Choroid plexus epithelial cell (primary cell): ENCODE measurements around the gene THSD7A.
A peak's percentile ranks its signal among the peaks of the same experiment; 100 is the strongest.

ENCODE experiments used
- DNase-seq: peaks from one replicate; pipeline ENCODE4 v3.0.0-alpha.2; 2010; ENCODE audit warnings: low read depth
- H3K4me3 ChIP-seq: 2 replicates; pipeline ENCODE4 v1.5.1; 2011; ENCODE audit warnings: low read depth, mild to moderate bottlenecking, control low read depth, low read length, moderate library complexity
- TF ChIP-seq, protein P1 (sequence below): conservative IDR thresholded peaks from 2 replicates; pipeline ENCODE4 v1.5.1; 2011; ENCODE audit warnings: low read depth, mild to moderate bottlenecking, control low read depth, inconsistent platforms, low read length, moderate library complexity

The THSD7A gene

DNA sequence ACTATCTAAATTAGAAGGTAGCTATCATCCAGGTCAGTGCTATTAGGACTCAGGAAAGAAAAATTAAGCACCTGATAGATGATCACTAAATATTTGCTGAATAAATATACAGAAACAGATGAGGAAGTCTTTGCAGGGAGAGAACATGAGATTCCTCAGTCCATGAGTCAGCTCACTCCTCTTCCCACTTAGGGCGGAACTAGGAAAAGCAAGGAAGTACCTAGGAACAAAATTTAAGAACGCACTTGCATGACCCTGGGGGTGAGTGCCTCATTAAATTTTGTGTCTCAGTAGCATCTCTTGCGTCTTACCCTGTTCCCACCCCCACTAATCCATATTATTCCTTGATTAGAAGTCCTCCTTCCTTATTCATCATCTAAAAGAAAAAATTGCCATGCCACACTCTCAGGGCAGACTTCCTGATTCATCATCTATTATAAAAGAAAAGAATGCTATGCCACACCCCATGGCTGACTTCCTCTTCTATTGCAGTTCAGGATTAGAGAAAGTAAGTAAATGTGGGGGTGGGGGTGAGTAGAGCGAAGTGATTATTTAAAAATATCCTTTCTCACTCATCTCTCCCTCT, 208.8 kb downstream of the THSD7A start:
- TF ChIP-seq, protein P1, sequence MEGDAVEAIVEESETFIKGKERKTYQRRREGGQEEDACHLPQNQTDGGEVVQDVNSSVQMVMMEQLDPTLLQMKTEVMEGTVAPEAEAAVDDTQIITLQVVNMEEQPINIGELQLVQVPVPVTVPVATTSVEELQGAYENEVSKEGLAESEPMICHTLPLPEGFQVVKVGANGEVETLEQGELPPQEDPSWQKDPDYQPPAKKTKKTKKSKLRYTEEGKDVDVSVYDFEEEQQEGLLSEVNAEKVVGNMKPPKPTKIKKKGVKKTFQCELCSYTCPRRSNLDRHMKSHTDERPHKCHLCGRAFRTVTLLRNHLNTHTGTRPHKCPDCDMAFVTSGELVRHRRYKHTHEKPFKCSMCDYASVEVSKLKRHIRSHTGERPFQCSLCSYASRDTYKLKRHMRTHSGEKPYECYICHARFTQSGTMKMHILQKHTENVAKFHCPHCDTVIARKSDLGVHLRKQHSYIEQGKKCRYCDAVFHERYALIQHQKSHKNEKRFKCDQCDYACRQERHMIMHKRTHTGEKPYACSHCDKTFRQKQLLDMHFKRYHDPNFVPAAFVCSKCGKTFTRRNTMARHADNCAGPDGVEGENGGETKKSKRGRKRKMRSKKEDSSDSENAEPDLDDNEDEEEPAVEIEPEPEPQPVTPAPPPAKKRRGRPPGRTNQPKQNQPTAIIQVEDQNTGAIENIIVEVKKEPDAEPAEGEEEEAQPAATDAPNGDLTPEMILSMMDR = no peak
- H3K4me3 ChIP-seq = no peak overlapping the region
- DNase-seq = peak; percentile 12

DNA sequence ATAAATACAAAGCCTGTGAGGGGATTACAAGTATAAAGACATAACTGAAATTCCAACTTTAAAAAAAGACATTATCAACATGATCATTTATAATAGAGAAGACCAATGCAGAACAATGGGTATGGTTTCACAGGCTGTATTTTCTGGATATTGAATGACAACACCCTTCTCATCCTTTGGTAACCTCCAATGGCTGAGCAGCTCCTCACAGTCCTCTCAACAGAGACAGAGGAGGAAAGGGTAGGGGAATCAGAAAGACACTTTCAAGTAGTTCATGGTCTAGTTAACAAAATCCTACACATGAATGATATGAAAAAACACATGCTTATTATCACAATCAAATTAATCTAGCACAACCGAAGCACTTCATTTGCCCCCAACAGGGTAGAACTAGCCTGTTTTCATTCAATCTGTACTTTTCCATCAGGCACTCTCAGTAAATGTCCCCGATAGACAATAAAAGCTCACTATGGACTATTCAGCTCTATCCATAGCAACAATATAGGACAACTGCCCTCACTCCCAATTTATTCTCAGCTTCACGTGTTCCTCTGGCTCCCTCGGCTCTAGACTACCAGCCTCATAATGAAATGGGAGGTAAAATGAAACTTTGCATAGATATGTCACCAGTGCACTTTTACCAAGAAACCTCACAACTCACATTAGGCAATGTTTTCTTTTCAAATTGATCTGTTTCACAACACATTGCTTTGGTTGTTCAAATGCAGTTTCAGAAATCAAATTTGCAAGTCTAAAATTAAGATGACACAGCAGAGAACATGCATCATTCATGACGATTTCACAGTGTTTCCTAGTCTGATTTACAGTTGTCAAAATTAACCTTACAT, 211.4 kb downstream of the THSD7A start:
- no peak for DNase-seq
- TF ChIP-seq, protein P1 = no peak
- H3K4me3 ChIP-seq = no peak overlapping the region

DNA sequence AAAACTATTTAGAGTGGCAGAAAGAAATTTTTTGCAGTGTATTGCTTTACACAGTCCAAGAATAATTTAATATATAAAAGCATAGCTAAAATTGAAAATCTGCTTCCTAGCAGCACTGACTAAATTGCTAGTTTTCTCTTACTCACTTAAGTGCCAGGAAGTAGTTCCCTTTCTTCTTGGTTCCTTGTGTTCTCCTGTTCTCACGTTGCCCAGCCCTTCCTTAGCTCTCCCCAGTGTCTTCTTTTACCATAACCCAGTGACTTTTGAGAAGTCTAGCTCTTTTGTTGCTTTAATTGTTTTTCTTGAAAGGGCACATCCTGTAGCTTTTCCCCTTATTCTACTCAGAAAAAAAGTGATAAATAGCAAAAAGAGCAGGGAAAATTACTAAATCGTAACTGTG, 215.5 kb downstream of the THSD7A start:
- TF ChIP-seq, protein P1 = no peak
- H3K4me3 ChIP-seq = no peak overlapping the region
- DNase-seq = no peak

DNA sequence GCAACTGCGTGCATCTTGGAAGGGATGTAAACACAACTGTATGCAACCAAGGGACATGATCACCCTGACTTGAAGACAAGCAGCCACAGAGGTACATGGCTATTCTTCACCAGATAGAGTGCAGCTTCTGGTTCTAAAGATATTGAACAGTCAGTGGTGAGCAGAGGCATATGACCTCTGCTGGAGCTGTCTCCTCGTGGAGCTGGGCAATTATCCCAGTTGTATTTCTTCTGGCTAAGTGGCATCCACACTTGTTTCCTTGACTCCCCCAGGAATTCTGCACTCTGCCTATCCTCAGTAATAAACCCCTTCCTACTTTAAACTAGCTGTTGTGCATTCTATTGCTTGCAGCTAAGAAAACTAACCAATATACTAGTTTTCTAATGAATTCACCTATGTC, 216.8 kb downstream of the THSD7A start:
- no peak overlapping the region for H3K4me3 ChIP-seq
- DNase-seq = no peak
- TF ChIP-seq, protein P1 = no peak

DNA sequence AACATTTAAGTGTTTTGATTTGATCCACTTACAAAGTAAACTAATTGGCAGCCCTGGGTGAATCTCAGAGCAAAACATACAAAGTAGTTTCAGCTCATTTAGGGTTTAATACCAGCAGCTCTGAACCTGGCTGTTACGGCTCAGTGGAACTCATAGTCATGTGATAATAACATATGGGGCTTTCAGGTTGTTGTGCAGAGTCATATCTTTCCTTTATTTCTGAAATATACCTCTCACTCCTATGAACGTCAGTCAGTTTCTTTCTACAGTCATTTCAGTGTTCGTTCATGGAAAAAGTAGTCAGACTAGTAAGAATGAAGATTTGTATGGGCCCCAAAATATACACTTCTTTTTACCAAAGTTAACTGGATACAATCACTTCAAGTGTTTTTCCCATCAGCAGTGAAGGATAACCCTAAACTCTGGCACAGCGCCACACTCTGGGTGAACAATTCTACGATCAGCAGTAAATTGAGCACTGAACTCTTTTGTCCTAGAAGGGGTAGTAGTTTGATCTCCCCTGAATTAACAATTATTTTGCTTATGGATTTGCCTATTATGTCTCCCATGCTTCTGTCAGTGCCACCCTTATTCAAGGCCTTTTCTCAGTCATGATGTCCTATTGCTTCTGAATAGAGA, 218.6 kb downstream of the THSD7A start:
- no peak overlapping the region for H3K4me3 ChIP-seq
- DNase-seq = no peak
- TF ChIP-seq, protein P1 = no peak

DNA sequence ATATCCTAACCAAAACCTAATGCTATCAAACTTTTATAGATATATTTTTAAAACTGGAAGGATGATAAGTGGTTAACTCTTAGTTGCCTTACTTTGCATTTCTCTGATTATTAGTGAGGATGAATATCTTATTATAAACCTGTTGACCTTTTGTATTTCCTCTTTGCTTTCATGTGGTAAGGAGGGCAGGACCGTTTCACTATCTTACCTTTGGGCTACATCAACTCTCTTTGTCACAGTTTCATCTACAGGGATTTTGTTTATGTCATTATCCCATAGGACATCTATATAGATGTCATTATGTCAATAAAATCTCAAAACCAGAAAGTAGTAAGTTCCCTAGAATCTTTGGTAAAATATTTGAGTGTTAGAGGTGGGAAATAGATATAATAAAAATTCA, 219.3 kb downstream of the THSD7A start:
- no peak for DNase-seq
- TF ChIP-seq, protein P1 = no peak
- no peak overlapping the region for H3K4me3 ChIP-seq
